T-helper 17 cell (primary cell): ENCODE measurements around the gene RBBP7. TPM values are rescaled to one million over a fixed set of nuclear protein-coding genes. Genes with fewer than 3 reads are reported as not detected.

Source experiments
- ATAC-seq: fragments of 150-1000 bp; cut with Tn5 transposase; 2 replicates; pipeline ENCODE4 v1.10.0; 2021; ENCODE audit warnings: mild to moderate bottlenecking, moderate library complexity
- DNase-seq, 3 donors: peaks; one replicate each; pipeline versions ENCODE4 v3.0.0 to v3.0.0-alpha.2; 2020 to 2021
- H3K9me3 ChIP-seq: one replicate; pipeline ENCODE4 v1.7.0; 2013; ENCODE audit warnings: low read length, mild to moderate bottlenecking; ENCODE audit not compliant: control insufficient read depth, poor library complexity, severe bottlenecking
- H3K27ac Mint-ChIP-seq: one replicate; pipeline ENCODE4 v1.8.0; 2022; ENCODE audit warnings: mild to moderate bottlenecking, moderate library complexity, mixed read lengths
- H3K27me3 Mint-ChIP-seq: one replicate; pipeline ENCODE4 v1.8.0; 2022; ENCODE audit warnings: mixed read lengths
- H3K36me3 Mint-ChIP-seq: one replicate; pipeline ENCODE4 v1.8.0; 2022; ENCODE audit warnings: low read depth, mixed read lengths
- H3K4me1 Mint-ChIP-seq: one replicate; pipeline ENCODE4 v1.8.0; 2022; ENCODE audit warnings: mild to moderate bottlenecking, mixed read lengths
- H3K4me3 Mint-ChIP-seq: one replicate; pipeline ENCODE4 v1.8.0; 2022; ENCODE audit warnings: mild to moderate bottlenecking, moderate library complexity, mixed read lengths
- total RNA-seq, 4 donors: library from RNA in 2 of 4; stranded (reverse) in 2 of 4; gene quantifications; one replicate each; pipeline ENCODE4 v1.2.3 and lab custom pipeline; 2022 to 2026

Gene RBBP7
- total RNA-seq, 2 donors from 2014 or later, result 103 to 105 TPM

DNA sequence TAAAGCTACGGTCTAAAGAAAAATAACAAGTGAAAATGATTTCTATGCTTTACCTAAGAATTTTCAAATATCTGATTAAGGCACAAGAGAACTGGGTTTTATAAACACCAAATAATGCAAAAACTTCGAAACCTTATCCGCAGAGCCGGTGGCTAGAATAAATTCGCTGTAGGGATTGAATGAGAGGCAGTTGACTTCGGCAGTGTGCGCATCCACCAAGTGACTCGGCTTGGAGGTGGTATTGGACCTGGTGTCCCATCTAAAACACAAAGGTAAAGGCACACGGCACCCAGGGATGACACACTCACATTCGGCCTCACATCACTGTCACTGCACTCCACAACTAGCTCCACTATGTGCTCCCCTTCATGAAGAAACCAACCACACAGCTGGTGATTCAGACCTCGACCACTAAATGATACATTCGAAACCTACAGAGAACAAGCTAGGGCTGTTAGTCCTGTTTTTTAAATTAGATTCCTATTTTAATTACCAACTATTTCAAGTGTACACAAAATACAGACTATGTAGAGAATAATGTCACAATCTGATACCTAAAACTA is 17.5 kb downstream of the RBBP7 start:
- peak overlapping the region; percentile 15 for H3K4me3 Mint-ChIP-seq
- ATAC-seq, result peak; percentile 54
- peaks cover 2% of the 10 kb centered on the region for H3K36me3 Mint-ChIP-seq
- DNase-seq, result no peak
- no peaks in the 10 kb centered on the region for H3K27me3 Mint-ChIP-seq
- H3K4me1 Mint-ChIP-seq, result no peaks in the 10 kb centered on the region
- no peak overlapping the region for H3K27ac Mint-ChIP-seq
- no peaks in the 10 kb centered on the region for H3K9me3 ChIP-seq

DNA sequence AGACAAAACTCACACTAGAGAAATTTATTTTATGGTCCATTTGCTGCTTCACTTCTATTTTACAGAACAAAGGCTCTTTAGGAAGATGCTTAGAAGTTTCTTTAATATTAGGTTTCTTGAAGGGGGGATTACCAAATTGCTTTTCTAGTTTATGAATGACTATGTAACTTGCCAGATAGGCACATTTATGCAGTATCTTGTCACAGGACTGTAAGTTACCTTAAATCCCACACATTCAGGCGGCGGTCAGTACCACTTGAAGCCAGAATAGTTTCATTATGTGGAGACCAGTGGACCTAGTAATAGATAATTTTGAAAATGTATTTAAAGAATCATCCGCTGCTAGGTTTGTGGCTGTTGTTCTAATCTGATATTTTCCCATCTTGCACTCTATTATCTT is 18.3 kb downstream of the RBBP7 start:
- H3K9me3 ChIP-seq, result no peaks in the 10 kb centered on the region
- Mint-ChIP-seq H3K4me3 (no peak overlapping the region), H3K4me1 (no peaks in the 10 kb centered on the region), H3K36me3 (peaks cover 2% of the 10 kb centered on the region), H3K27me3 (no peaks in the 10 kb centered on the region), H3K27ac (no peak overlapping the region)
- ATAC-seq (no peak), DNase-seq (no peak)

DNA sequence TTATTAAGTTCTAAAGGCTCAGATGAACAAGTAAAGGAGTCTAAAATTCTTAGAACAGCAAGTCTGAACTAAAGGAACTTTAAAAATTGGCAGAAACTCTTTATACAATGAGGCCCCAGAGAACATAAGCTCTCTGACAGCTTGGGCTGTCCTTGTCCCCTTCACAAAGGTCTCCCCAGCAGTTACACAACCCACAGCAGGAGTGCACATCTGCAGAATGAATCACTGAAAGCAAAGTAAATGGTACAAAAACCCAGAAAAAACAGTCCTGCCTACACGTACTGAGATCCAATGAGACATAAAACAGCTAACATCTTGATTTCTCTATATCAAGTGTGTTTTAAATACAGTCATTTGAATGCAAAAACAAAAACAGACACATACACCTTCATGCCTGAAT is 18.7 kb downstream of the RBBP7 start:
- H3K9me3 ChIP-seq, result no peaks in the 10 kb centered on the region
- peaks cover 2% of the 10 kb centered on the region for H3K36me3 Mint-ChIP-seq
- H3K4me3 Mint-ChIP-seq, result no peak overlapping the region
- DNase-seq (no peak), ATAC-seq (no peak)
- H3K27me3 Mint-ChIP-seq, result no peaks in the 10 kb centered on the region
- H3K4me1 Mint-ChIP-seq, result no peaks in the 10 kb centered on the region
- no peak overlapping the region for H3K27ac Mint-ChIP-seq

DNA sequence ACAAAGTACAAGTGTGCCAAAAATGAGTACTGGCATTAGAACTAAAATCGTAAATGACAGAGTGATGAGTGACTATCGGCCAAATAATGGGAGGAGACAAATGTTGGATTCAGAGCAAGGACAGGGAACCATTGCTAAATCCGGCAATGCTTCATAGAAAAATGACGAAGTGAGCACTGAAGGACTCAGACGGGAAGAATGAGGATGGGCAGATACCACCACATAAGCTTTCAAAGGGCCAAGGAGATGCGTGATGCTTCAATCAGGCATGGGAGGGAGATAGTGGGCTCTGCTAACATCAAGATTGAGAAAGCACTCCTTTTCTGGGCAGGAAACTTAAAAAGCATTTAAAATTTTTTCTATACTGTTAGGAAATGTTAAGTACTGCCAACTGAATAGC is 21.6 kb downstream of the RBBP7 start:
- H3K9me3 ChIP-seq, result no peaks in the 10 kb centered on the region
- Mint-ChIP-seq H3K27me3 (no peaks in the 10 kb centered on the region), H3K4me1 (peaks cover 1% of the 10 kb centered on the region), H3K36me3 (peaks cover 2% of the 10 kb centered on the region), H3K27ac (no peak overlapping the region), H3K4me3 (peak overlapping the region; percentile 15)
- ATAC-seq, result no peak
- no peak for DNase-seq

DNA sequence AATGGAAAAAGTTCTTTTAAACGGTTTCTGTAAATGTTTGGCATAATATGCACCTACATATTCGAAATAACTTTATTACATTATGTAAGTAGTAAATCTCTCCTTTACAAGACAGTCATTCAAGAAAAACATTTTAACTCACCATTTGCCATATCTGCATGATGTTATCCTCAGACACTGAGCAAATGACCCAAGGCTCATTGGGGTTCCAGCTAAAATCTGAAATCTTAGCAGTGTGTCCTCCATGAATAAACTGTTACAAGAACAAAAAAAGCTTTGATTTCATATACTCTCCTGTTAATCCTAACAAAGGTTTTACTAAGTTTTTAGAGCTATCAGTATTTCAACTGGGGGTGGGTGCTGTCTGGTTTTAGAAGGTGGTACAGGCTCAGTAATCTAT is 24.5 kb downstream of the RBBP7 start:
- no peaks in the 10 kb centered on the region for H3K9me3 ChIP-seq
- DNase-seq (no peak), ATAC-seq (peak; percentile 27)
- no peak overlapping the region for H3K4me3 Mint-ChIP-seq
- H3K27me3 Mint-ChIP-seq, result no peaks in the 10 kb centered on the region
- H3K4me1 Mint-ChIP-seq, result peaks cover 2% of the 10 kb centered on the region
- H3K27ac Mint-ChIP-seq, result no peak overlapping the region
- H3K36me3 Mint-ChIP-seq, result no peaks in the 10 kb centered on the region

DNA sequence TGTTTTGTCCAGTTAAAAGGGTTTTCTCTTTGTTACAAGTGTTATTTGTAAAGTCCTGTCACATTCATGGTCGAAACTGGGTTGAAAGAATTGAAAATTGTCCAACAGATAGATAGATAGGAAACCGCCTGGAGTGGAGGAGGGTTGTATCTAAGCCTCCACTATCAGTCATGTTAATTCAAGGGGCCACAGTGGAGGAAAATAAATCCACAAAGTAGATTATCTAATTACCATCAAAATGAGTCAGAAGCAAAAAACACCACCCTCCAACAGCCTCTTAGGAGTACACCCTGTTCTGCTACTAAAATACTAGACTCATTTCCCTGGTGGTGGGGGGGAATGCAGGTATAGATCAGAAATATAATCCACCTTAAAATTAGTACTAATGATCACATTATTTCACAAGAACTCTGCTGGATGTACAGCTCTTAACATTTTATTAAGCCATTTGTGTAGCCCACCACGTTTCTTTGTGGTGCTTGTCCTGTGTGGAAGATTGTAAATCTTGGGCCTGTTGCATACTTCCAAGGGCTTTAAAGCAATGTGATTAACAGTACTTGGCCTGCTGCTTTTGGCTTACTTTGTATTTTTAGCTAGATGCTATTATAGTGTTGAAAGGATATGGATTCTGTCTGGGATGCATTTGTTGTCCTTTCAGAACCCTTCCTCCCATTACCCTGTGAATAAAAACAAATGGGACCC is 26.8 kb downstream of the RBBP7 start:
- no peak for DNase-seq
- Mint-ChIP-seq H3K36me3 (no peaks in the 10 kb centered on the region), H3K4me1 (peaks cover 2% of the 10 kb centered on the region), H3K4me3 (no peak overlapping the region), H3K27ac (no peak overlapping the region), H3K27me3 (no peaks in the 10 kb centered on the region)
- ATAC-seq, result no peak
- H3K9me3 ChIP-seq, result no peaks in the 10 kb centered on the region

DNA sequence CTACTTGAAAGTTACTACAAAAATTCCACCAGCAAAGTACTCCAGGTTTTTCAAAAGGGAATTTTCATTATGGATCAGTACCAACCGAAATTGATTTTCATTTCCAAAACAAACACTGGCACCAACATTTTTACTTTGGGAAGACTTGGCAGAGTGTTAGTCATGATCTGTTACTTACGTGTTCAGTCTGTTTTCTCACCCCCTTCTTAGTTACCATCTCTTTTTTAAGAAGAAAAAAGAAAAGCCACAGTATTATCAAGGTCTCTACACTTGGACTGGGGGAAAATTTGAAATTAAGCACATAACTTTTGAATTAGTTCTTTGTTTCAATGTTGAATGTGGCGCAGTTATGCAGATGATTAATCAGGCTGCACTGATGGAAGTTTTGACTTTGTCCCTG is 27.5 kb downstream of the RBBP7 start:
- H3K4me3 Mint-ChIP-seq, result no peak overlapping the region
- H3K36me3 Mint-ChIP-seq, result no peaks in the 10 kb centered on the region
- no peaks in the 10 kb centered on the region for H3K27me3 Mint-ChIP-seq
- H3K27ac Mint-ChIP-seq, result no peak overlapping the region
- DNase-seq, result no peak
- no peaks in the 10 kb centered on the region for H3K9me3 ChIP-seq
- H3K4me1 Mint-ChIP-seq, result peaks cover 2% of the 10 kb centered on the region
- no peak for ATAC-seq

DNA sequence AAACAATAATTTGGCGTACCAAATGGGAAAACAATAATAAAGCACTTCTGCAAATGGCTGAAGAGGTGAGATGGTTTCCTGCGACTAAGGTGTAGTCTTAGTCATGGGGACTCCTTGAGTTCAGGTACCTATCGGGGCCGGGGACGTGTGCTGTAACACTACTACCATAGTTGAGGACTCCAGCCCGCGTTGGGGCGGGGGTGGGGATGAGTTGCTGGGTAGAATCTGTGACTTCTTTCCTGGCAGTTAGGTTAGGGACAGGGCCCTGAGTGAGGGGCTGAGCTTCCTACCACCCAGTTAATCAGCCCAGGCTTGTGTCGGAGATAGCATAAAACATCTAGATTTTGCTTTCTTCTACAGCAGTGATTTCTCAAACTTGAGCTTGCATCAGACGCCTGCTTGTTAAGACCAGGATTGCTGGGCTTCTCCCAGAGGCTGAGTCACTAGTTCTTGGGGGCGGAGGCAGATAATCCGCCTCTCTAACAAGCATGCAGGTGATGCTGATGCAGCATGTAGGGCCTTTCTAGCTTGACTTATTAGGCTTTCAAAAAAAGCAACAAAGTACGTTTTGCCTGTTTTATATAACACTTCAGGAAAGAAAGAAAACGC is 30.2 kb downstream of the RBBP7 start:
- Mint-ChIP-seq H3K4me3 (no peak overlapping the region), H3K27me3 (no peaks in the 10 kb centered on the region), H3K36me3 (no peaks in the 10 kb centered on the region), H3K27ac (peak overlapping the region; percentile 53), H3K4me1 (peaks cover 2% of the 10 kb centered on the region)
- ATAC-seq (no peak), DNase-seq (no peak)
- no peaks in the 10 kb centered on the region for H3K9me3 ChIP-seq

DNA sequence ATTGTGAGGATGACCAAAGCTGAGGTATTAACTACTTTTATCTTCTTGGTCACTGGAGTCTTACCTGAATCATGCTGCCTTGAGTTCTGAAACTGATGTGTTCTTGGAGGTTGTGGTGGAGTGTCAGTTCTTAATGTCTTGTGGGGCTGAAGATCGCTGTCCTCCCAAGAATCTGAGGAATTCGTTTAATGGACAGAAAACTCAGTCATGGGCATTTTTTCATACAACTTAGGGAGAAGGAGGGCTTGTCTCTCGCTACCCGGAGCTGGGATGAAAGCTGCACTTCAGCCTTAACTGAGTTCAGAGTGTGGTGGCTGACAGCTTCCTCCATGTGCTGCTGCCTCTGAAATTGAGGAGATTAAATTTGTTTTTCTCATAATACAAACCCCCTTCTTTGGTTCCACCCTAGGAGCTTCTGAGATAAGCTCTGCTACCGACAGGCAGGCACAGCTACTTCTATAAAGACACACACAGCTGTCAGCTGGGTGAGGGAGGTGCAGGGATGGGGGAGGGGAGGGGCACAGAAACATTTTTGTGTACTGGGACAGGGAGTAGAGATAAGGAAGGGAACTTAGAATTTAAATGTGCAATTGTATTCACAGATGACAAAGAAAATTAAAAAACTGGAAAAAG is 30.8 kb downstream of the RBBP7 start:
- no peaks in the 10 kb centered on the region for H3K9me3 ChIP-seq
- no peak for DNase-seq
- Mint-ChIP-seq H3K36me3 (no peaks in the 10 kb centered on the region), H3K4me3 (peak overlapping the region; percentile 19), H3K27ac (peak overlapping the region; percentile 53), H3K27me3 (no peaks in the 10 kb centered on the region), H3K4me1 (peaks cover 2% of the 10 kb centered on the region)
- ATAC-seq, result no peak

DNA sequence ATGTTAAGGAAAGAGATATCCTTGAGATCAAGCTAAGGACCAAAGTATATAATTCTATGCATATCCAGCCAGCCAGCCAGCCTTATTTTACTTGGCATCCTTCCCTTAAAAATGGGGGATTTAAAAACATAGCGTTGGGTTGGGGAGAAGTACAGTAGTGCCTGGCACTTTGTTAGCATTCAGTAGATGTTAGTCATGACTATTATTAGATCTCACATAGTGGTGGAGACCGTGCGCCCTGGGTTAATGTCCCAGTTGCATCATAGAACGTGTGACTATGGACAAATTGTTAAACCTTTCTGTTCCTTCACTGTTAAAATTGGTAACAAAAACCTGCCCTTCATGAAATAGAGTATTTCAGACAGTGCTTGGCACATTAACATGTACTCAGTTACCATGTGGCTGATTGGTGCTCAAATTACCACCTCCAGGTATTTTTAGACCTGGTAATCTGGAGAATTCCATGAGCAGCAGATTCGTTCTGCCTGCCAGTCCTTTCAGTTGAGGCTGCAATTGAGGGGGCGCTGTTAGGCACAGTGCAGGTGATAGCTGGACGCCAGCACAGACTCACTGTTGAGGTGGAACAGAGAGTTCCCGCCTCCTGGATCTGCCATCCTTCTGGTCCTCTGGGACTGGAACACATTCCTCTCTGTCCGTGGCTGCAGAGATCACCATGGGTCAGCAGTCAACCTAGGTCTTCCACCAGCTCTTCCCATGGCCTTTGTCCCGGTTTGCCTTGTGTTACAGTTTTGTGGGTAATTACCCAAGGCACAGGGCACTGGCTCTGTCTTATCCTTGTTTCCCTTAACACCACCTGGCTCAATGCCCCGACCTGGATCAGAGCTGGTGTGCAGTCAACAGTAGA is 31.7 kb downstream of the RBBP7 start:
- no peaks in the 10 kb centered on the region for H3K27me3 Mint-ChIP-seq
- DNase-seq (no peak), ATAC-seq (no peak)
- H3K36me3 Mint-ChIP-seq, result no peaks in the 10 kb centered on the region
- H3K9me3 ChIP-seq, result no peaks in the 10 kb centered on the region
- no peaks in the 10 kb centered on the region for H3K4me1 Mint-ChIP-seq
- H3K27ac Mint-ChIP-seq, result peak overlapping the region; percentile 53
- H3K4me3 Mint-ChIP-seq, result peak overlapping the region; percentile 49

DNA sequence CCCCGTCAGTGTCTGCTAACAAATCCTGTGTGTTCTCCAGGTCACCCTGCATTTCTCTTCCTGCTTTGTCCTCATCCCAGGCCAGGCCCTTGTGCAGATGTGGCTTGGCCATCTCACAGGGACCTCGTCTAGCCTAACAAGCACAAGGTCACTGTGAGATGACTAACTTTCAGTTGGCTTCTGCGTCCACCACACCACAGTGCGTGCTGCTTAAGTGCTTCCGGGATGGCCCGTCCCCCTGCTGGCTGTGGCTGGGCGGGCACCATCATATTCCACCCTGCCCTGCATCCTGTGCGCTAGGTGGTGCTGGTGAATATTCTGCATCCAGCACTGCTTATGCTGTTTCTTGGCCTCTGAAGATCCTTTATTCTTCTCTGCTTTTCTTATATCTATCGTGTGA is 33.8 kb downstream of the RBBP7 start:
- peak overlapping the region; percentile 67 for H3K4me3 Mint-ChIP-seq
- peaks cover 2% of the 10 kb centered on the region for H3K4me1 Mint-ChIP-seq
- no peaks in the 10 kb centered on the region for H3K36me3 Mint-ChIP-seq
- H3K27me3 Mint-ChIP-seq, result no peaks in the 10 kb centered on the region
- DNase-seq (no peak), ATAC-seq (peak; percentile 65)
- peak overlapping the region; percentile 79 for H3K27ac Mint-ChIP-seq
- H3K9me3 ChIP-seq, result no peaks in the 10 kb centered on the region

DNA sequence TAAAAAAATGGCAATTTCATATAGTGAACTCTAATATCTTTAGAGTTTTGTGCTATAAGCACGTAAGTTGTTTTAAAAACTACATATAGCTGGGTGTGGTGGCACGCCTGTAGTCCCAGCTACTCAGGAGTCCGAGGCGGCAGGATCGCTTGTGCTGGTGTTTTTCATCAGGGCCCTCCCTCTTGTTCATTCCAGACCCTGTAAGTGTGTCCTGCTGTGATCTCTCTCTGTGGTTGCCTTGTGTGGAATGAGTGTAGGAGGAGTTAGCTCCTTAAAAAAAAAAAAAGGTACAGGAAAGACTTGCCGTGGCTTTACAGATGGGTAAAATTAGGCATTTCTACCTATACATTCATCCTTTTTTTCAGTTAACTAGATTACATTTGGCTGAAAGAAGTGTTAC is 35.4 kb downstream of the RBBP7 start:
- H3K4me3 Mint-ChIP-seq, result no peak overlapping the region
- H3K27ac Mint-ChIP-seq, result no peak overlapping the region
- H3K36me3 Mint-ChIP-seq, result no peaks in the 10 kb centered on the region
- ATAC-seq, result no peak
- no peaks in the 10 kb centered on the region for H3K27me3 Mint-ChIP-seq
- no peak for DNase-seq
- H3K9me3 ChIP-seq, result no peaks in the 10 kb centered on the region
- H3K4me1 Mint-ChIP-seq, result peaks cover 2% of the 10 kb centered on the region

DNA sequence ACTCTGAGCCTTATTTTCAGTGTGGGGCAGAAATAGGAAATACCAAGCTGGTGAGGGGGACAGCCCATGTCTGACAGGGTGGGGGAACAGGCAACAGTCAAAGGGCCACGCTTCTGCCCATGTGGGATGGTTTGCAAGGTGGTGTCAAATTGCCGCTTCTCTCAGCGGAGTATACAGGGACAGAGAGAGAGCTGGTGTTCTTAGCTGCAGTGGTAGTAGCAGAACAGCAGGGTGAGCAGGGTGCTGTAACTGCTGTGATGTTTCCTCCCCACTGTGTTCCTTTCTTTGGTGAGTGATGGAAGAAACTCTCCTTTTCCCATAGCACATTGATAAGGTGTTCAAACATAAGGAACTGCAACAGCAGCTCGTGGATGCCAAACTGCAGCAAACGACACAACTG is 37.9 kb downstream of the RBBP7 start:
- H3K9me3 ChIP-seq, result no peaks in the 10 kb centered on the region
- no peak for DNase-seq
- Mint-ChIP-seq H3K4me1 (peaks cover 2% of the 10 kb centered on the region), H3K4me3 (no peak overlapping the region), H3K27ac (no peak overlapping the region), H3K27me3 (no peaks in the 10 kb centered on the region), H3K36me3 (no peaks in the 10 kb centered on the region)
- ATAC-seq, result no peak
